AG08395 (cell line): Measurements from ENCODE around the gene SLC9A5.

Experiments used
- DNase-seq: peaks from one replicate; pipeline ENCODE4 v3.0.0; 2012; ENCODE audit warnings: mixed read lengths, low spot score

Gene SLC9A5

GRCh38 chr16:67283039-67283825, 34.5 kb downstream of the SLC9A5 start:
- no peak for DNase-seq

GRCh38 chr16:67283826-67284555, 35.2 kb downstream of the SLC9A5 start:
- DNase-seq = no peak

- peak; percentile 53 for DNase-seq
Measured at GRCh38 chr16:67284699-67285646, 36.2 kb downstream of the SLC9A5 start.

GRCh38 chr16:67286441-67287235, 37.9 kb downstream of the SLC9A5 start:
- no peak for DNase-seq

- no peak for DNase-seq
Measured at GRCh38 chr16:67287960-67288359, 39.2 kb downstream of the SLC9A5 start.

- no peak for DNase-seq
Measured at GRCh38 chr16:67291461-67291860, 42.7 kb downstream of the SLC9A5 start.

GRCh38 chr16:67294171-67294757, 45.5 kb downstream of the SLC9A5 start:
- no peak for DNase-seq

GRCh38 chr16:67294938-67295361, 46.2 kb downstream of the SLC9A5 start:
- peak; percentile 70 for DNase-seq

- peak; percentile 82 for DNase-seq
Measured at GRCh38 chr16:67296420-67296819, 47.6 kb downstream of the SLC9A5 start.

- DNase-seq = no peak
Measured at GRCh38 chr16:67298277-67298676, 49.5 kb downstream of the SLC9A5 start.

- no peak for DNase-seq
Measured at GRCh38 chr16:67299269-67299668, 50.5 kb downstream of the SLC9A5 start.

- DNase-seq = no peak
Measured at GRCh38 chr16:67301080-67301782, 52.5 kb downstream of the SLC9A5 start.

- no peak for DNase-seq
Measured at GRCh38 chr16:67302076-67302475, 53.3 kb downstream of the SLC9A5 start.

- no peak for DNase-seq
Measured at GRCh38 chr16:67302970-67303369, 54.2 kb downstream of the SLC9A5 start.

GRCh38 chr16:67304020-67304419, 55.2 kb downstream of the SLC9A5 start:
- DNase-seq = peak; percentile 72

- DNase-seq = no peak
Measured at GRCh38 chr16:67305216-67306071, 56.7 kb downstream of the SLC9A5 start.

GRCh38 chr16:67310561-67310960, 61.8 kb downstream of the SLC9A5 start:
- no peak for DNase-seq

GRCh38 chr16:67311607-67312488, 63.1 kb downstream of the SLC9A5 start:
- peak; percentile 98 for DNase-seq
